Mesothelial cell of epicardium (in vitro differentiated cells): ENCODE data around the gene MRPL22. TPM values are rescaled to one million over a fixed set of nuclear protein-coding genes. Genes with fewer than 3 reads are reported as not detected.
A peak's percentile ranks its signal among the peaks of the same experiment; 100 is the strongest.

Experiments
- DNase-seq, 2 experiments: peaks; one replicate each; pipeline ENCODE4 v3.0.0; 2021; ENCODE audit warnings: low spot score in 2 of 2; ENCODE audit not compliant: unreplicated experiment in 2 of 2
- H3K27ac Mint-ChIP-seq: 2 replicates; pipeline ENCODE4 v1.8.0; 2021; ENCODE audit warnings: mixed read lengths
- H3K27me3 Mint-ChIP-seq: 2 replicates; pipeline ENCODE4 v1.8.0; 2021; ENCODE audit warnings: low read depth, mixed read lengths
- H3K36me3 Mint-ChIP-seq: 2 replicates; pipeline ENCODE4 v1.8.0; 2021; ENCODE audit warnings: mixed read lengths
- H3K4me1 Mint-ChIP-seq: 2 replicates; pipeline ENCODE4 v1.8.0; 2021; ENCODE audit warnings: mixed read lengths
- H3K4me3 Mint-ChIP-seq: 2 replicates; pipeline ENCODE4 v1.8.0; 2021; ENCODE audit warnings: mild to moderate bottlenecking, moderate library complexity, mixed read lengths
- H3K9me3 Mint-ChIP-seq: 2 replicates; pipeline ENCODE4 v1.8.0; 2021; ENCODE audit warnings: mixed read lengths
- total RNA-seq: library from RNA; stranded (reverse); gene quantifications from 3 replicates; pipeline ENCODE4 v1.2.1, GENCODE V29; 2021
- TF ChIP-seq, protein P1 (sequence below): fragments of 200-600 bp; sonication (generic); IDR thresholded peaks from one replicate; pipeline ENCODE4 v1.5.0; 2021; ENCODE audit warnings: antibody characterized with exemption; ENCODE audit not compliant: unreplicated experiment

Gene MRPL22
- 36.0 to 46.4 TPM (median 41.7 TPM) in 3 replicates for total RNA-seq

DNA sequence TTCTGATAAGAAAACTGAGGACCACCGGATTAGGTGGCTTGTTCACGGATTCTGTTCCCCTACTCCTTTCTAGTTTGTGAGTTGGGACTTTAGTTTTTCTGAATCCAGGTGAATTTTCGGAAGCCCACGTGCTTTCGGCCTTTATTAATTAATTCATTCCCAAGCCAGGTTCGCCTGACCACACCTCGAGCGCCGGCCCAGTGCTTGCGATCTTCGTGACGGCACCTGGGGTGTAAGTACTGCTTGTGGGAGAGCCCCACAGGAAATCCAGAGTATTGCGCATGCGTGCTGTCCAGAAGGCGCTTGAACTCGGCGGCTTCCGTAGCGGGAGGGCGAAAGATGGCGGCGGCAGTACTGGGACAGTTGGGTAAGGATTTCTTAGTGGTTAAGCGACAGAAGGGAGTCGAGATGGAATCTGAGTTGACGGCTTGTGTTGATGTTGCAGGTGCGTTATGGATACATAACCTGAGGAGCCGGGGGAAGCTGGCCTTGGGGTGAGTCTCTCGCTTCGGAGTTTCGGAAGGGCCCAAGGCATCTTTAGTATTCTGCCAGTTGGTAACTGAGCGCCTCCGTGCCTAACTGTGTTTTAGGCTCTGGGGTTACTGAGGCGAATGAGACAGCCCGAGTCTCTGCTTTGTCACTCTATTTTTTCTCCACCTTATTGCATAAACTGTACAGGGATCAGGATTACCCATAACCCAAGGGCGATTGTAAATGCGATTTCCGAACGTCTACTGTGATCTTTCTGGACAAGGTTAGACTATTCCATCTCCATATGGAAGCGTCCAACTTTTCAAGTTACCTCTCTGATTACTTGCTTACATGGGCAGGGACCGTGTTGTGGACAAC, at the start of gene MRPL22:
MRPL22 (plus strand) TSS at position 302 of the 849 bp plus-strand sequence; CDS start at position 340, 38 bp downstream.
- H3K4me3 Mint-ChIP-seq = peak within 1 kb of the TSS; percentile 98
- H3K9me3 Mint-ChIP-seq = no peaks in the 10 kb centered on the region
- peaks cover 32% of the 10 kb centered on the region for H3K4me1 Mint-ChIP-seq
- H3K36me3 Mint-ChIP-seq = no peaks in the 10 kb centered on the region
- no peaks in the 10 kb centered on the region for H3K27me3 Mint-ChIP-seq
- peak within 1 kb of the TSS; percentile 98 for H3K27ac Mint-ChIP-seq
- peak; percentile 81 to 93 for DNase-seq
- TF ChIP-seq, protein P1, sequence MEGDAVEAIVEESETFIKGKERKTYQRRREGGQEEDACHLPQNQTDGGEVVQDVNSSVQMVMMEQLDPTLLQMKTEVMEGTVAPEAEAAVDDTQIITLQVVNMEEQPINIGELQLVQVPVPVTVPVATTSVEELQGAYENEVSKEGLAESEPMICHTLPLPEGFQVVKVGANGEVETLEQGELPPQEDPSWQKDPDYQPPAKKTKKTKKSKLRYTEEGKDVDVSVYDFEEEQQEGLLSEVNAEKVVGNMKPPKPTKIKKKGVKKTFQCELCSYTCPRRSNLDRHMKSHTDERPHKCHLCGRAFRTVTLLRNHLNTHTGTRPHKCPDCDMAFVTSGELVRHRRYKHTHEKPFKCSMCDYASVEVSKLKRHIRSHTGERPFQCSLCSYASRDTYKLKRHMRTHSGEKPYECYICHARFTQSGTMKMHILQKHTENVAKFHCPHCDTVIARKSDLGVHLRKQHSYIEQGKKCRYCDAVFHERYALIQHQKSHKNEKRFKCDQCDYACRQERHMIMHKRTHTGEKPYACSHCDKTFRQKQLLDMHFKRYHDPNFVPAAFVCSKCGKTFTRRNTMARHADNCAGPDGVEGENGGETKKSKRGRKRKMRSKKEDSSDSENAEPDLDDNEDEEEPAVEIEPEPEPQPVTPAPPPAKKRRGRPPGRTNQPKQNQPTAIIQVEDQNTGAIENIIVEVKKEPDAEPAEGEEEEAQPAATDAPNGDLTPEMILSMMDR = peak; percentile 21

DNA sequence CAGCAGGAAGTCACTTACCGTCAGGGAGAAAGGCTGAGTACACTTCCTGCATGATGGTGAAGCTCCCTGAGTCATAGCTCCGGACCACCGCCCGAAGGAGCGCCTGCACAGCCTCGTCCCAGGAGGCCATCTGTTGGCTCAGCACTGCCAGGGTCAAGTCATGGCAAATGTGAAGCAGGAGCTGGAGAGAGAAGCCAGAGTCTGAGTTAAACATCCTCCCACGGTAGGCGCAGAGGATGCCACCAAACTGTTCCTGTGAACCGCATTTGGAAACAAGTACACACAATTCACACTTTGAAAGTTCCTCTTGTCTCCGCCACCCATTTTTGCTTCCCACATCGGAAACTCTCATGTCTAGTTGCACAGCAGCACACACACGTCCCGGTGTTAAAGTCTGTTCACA, 48.5 kb upstream of the MRPL22 start:
- DNase-seq = no peak
- peaks cover 2% of the 10 kb centered on the region for H3K9me3 Mint-ChIP-seq
- H3K4me1 Mint-ChIP-seq = no peaks in the 10 kb centered on the region
- TF ChIP-seq, protein P1 = no peak
- peaks cover 59% of the 10 kb centered on the region for H3K36me3 Mint-ChIP-seq
- H3K4me3 Mint-ChIP-seq = no peak overlapping the region
- no peak overlapping the region for H3K27ac Mint-ChIP-seq
- H3K27me3 Mint-ChIP-seq = no peaks in the 10 kb centered on the region

DNA sequence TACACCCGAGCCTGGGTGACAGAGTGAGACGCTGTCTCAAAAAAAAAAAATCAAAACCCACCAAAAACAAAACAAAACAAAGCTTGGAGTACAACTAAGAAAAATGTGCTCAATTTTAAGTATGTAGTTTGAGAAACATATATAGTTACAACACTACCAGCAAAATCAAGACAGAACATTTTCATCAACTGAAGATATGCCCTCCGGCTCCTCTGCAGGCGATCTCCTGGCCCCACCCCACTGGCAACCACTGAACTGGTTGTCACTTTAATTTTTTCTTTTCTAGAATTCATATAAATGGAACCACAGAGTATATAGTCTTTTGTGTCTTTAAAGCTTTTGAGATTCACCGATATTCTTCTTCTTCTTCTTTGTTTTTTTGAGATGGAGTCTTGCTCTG, 47.5 kb upstream of the MRPL22 start:
- H3K27me3 Mint-ChIP-seq = no peaks in the 10 kb centered on the region
- no peak overlapping the region for H3K27ac Mint-ChIP-seq
- TF ChIP-seq, protein P1 = no peak
- no peak overlapping the region for H3K4me3 Mint-ChIP-seq
- H3K4me1 Mint-ChIP-seq = no peaks in the 10 kb centered on the region
- peaks cover 57% of the 10 kb centered on the region for H3K36me3 Mint-ChIP-seq
- no peak for DNase-seq
- no peaks in the 10 kb centered on the region for H3K9me3 Mint-ChIP-seq

DNA sequence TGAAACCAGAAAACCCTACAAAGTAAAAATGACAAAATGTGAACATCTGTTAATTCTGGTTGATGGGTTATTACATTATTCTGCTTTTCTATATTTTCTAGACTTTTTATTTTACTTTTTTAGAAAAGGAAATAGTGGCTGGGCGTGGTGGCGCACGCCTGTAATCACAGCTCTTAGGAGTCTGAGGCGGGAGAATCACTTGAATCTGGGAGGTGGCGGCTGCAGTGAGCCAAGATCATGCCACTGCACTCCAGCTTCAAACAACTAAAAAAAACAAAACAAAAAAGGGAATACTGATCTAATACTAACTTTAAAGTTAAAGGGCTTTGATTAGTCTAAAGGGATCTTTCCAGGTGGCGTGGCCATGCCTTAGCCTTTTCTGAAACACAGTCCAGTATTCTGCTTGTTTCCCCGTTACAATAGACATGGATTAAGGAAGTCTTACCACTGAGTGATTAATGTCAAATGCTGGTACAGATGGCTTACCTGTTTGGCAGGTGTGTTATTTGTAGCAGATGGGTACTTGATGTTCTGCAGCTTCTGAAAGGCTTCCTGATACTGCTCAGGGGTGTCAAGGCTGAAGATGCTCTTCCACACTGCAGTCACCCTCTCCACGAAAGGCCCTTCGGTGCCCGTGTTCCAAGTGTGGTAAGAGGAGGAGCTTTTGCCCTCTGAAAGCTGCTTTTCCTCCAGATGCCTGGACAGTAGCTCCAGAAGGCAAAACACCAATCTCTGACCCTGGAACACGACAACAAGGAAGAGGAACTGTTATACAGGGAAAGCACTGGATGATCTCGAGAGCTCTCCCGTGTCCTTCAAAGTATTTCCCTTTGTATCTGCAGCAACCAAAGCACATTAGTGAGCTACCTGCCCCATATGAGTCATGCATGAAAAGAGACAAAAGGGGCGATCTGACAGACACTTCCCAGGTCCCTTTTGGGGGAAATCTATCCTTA, 45.0 kb upstream of the MRPL22 start:
- no peak overlapping the region for H3K4me3 Mint-ChIP-seq
- no peak overlapping the region for H3K27ac Mint-ChIP-seq
- no peak for DNase-seq
- H3K9me3 Mint-ChIP-seq = no peaks in the 10 kb centered on the region
- TF ChIP-seq, protein P1 = no peak
- no peaks in the 10 kb centered on the region for H3K4me1 Mint-ChIP-seq
- H3K27me3 Mint-ChIP-seq = no peaks in the 10 kb centered on the region
- peaks cover 56% of the 10 kb centered on the region for H3K36me3 Mint-ChIP-seq

DNA sequence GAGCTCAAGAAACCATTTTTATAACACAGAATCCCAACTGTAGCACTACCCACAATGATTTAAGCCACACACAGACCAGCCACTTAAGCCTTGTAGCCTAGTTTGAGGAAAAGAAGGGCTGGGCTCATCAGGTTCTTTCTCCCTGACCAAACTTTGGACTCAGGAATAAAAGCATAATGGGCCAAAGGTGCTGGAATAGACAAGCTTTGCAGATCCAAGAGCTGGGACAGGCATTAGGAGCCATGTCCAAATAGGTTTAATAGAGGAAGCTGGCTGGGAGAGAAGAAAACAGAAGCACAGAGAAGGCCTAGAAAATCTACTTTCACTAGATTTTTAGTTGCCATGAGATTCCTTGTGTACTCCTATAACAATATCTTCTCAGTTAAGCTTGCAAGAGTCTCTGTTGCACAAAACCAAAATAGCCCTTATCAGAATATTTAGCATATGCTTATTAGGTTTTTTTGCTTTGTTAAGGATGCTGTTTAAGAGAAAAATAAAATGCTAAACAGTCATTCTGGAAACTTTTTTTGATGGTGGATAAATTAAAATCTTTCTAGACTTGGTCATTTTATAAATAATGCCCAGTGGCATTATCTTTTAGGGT, 44.2 kb upstream of the MRPL22 start:
- Mint-ChIP-seq H3K36me3 (peaks cover 50% of the 10 kb centered on the region), H3K27me3 (no peaks in the 10 kb centered on the region), H3K9me3 (no peaks in the 10 kb centered on the region), H3K27ac (no peak overlapping the region), H3K4me3 (no peak overlapping the region), H3K4me1 (no peaks in the 10 kb centered on the region)
- DNase-seq = no peak
- TF ChIP-seq, protein P1 = no peak
